HG02870 (cell line): Measurements from ENCODE around the gene DNASE1L3.
"Not testable (repeated sequence)": the region's sequence is repeated elsewhere in the genome, so short reads cannot be mapped to it uniquely, and the experiment has no call there.

Experiments
- ATAC-seq: cut with Tn5 transposase; IDR thresholded peaks from one replicate; pipeline ENCODE4 v1.9.1; 2021; ENCODE audit warnings: mild to moderate bottlenecking, moderate library complexity; ENCODE audit not compliant: unreplicated experiment

DNASE1L3 gene

DNA sequence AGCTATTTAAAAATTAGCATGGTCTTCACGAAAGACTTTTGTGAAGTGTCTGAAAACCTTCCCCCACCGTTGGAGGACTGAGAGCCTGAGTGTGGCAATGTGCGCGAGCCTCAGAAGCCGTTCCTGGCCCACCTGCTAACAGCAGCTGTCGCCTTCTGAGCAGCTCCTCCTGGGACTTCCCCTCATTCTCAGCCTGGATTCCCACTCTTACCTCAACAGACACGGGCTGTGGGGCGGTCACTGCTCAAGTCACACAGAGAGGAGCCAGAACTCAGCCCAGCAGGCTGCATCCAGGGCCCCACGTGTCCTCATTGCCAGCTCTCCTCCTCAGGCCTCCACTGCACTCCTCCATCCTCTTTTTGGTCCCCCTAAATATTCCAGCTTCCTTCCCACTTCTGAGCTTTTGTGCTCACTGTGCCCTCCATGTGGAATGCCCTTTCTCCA, 7.8 kb downstream of the DNASE1L3 start:
- ATAC-seq, result peak; percentile 76

DNA sequence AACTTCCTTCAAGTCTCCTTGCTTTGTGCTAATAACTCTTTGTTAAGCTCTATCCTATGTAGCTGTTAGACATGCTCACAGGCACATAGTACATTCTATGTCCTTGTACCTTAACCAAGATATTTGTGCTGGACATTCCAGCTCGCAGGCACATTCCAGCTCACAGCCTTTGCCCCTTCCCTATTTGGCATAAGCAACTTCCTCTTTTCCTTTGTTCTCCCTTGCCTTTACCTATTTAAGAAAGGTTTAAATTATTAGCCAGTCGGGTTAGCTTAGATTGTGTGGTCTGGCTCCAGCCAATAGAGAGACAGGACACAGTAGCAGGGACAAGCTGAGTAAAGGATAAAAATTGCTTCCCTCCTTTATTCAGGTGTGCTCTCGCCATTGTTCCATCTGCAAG, 9.3 kb downstream of the DNASE1L3 start:
- not testable (repeated sequence) for ATAC-seq

DNA sequence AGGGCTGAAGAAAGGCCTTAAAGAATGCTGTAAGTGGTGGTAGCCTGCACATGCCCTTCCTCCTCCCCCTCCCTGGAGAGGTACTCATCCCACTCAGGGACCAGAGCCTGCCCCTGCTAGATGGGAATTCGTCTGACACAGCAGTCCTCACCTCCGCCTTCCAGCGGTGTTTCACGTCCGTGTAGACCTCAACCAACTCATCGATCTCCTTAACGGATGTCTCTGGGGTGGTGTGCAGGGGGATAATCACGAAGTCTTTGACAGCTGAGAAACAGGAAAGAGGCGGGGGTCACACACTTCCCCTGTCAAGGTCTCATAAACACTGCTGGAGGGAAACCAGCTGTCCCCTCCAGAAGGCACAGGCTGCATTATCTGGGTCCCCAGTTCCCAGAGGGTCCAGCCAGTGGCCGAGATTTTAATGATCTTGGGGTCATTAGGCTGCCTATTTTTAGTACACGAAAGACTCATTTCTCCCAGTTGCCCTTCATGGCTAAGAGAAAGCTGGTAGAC, 9.9 kb downstream of the DNASE1L3 start:
- no peak for ATAC-seq

DNA sequence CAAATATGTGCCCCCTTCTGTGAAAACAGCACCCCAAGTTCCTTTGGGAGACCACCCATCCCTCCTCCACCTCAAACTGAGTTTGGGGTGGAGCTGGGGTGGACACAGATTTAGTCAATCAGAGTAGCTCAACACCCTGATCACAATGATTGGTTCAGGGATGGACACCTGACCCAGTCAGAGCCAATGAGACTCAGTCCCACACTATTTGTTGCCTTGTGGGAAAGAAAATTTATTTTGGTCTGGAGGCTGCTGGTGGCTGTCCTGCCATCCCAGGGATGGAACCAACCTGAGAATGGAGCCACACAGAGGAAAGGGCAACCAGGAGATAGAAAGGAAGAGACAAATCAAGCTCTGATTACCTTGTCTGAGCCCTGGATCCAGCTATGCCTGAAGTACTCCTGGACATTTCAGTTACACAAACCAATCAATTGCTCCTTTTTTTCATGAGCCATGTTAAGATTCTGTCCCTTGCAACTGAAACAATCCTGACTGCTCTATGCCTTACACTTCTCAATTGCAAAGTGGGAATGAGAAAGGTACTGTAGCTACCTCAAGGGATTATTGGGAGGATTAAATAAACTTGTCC, 10.6 kb downstream of the DNASE1L3 start:
- no peak for ATAC-seq

DNA sequence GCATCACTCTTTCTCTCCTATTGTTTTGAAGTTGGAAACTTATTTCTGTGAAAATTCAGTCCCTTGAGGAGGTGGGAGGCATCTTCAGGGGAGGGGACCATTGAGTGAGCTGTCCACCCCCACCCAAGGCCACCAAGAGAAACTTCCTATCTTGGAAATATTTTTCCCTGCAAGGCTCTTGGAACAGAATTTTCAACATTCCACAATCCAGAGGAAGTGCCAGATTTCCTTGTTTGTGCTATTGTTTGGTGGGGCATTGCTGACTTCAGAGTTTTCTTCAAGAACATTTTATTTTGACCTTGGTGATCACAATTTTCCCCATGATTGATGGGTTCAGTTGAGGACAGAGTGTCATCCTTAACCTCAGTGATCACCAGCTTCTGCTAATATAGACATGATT, 12.0 kb downstream of the DNASE1L3 start:
- no peak for ATAC-seq

DNA sequence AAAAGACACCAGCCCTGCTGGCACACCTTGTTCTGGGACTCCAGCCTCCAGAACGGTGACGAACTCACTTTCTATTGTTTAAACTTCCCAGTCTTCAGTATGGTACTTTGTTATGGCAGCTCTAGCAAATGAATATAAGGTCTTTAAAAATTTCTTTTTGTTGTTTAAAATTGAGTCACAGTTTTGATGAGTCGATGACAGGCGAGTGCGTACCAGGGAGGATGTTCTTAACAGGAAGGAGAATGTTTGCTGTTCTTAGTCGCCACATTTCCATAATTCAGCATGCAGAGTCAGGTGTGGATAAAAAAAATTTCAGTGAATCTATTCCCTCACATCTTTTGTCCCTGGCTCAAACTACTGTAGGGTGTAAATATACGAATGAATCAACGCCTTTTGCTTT, 12.4 kb downstream of the DNASE1L3 start:
- no peak for ATAC-seq

DNA sequence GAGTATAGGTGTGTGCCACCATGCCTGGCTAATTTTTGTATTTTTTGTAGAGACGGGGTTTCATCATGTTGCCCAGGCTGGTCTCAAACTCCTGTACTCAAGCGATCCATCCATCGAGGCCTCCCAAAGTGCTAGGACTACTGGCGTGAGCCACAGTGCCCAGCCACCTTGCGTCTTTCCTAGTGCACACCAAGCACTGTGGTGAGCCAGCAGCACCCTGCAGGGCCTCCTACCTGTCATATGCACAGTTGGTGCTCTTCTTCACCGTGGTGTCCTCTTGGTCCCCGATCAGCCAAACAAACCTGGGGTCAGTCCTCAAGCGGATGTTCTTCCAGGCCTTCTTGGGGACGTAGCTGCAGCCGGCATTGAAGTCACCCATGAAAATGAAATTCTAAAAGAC, 13.2 kb downstream of the DNASE1L3 start:
- ATAC-seq, result no peak

DNA sequence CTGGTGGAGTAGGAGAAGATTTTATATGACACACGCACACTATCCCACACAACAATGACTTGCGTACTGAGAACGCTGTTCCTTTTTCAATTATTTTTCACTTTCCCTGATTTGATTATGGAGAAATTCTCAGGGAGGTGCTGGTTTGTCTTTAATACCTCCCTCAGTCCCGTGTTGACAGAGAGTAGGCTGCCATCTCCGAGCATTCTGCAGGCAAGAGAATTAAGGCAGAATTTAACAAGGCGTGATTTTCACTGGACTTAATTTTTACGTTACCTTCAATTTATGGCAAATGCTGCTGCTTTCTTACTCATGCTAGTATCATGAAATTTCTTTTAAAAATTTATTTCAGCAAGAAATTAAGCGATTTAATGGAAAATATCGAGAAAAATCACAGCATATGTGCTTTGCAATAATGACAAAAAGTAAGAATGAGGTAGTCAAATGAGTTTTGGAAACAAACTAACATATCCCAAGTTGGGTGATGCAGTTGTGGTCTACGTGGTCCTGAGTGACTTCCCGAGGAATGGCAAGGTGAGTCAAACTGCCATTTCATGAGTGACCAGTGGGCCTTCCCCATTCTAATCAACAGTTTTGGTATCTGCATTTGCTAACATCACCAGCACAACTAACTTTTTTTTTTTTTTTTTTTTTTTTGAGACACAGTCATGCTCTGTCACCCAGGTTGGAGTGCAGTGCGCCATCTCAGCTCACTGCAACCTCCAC, 16.9 kb downstream of the DNASE1L3 start:
- no peak for ATAC-seq

DNA sequence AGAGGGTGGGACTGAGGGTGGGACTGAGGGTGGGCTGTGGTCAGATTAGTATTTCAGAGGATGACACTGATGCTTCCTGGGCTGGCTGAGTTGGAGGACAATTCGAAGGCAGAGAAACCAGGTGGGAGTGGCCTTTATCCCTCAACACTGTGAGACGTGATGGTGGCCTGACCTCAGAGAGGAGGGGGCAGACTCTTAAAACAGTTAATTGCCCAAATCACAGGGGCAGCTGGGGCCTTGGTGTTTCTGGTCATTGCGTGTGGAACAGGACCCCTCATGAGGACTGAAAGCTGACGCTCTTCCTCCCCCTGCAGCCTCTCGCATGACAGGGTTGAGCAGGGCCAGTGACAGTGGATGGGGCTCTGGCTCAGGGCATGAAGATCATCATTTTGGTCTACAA, 18.7 kb downstream of the DNASE1L3 start:
- no peak for ATAC-seq

DNA sequence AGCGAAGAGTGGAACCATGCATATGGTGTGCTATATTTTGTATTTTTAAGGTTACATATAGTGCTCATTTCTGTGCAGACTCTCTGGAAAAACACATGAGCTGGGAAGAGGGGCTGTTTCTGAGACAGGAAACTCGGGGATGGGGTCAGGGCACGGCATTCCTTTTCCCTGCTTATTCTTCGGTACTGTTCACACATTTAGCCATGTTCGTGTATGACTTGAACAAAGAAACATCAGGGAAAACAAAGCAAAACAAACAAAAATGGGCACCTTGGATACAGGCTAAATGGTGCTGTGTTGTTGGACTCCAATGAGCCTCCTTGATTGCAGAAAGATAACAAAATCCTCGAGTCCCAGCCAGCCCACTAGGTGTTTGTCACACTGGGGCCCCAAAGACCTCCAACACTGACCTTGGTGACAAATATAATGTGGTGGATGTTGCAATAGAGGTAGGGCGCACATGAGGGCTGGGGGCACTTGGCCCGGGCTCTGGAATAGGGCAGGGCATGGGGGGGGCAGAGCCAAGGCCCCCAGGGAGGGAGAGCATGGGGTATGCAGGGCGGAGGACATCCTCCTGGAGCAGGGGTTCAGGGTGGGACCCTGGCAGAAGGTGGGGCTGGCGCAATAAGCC, 19.3 kb downstream of the DNASE1L3 start:
- no peak for ATAC-seq

DNA sequence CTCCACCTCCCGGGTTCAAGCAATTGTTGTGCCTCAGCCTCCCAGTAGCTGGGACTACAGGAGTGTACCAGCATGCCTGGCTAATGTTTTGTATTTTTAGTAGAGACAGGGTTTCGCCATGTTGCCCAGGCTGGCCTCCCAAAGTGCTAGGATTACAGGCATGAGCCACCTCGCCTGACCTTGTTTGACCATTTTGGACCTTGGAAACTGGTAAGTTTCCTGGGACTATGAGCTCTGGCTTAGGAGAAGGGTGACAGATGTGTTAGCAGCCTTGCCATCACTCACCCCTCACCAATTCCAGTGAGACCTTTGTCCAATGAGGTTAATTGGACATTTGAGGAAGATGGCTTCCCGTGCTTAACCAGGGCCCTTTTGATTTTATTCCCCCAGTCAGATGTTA, 19.9 kb downstream of the DNASE1L3 start:
- ATAC-seq, result no peak

DNA sequence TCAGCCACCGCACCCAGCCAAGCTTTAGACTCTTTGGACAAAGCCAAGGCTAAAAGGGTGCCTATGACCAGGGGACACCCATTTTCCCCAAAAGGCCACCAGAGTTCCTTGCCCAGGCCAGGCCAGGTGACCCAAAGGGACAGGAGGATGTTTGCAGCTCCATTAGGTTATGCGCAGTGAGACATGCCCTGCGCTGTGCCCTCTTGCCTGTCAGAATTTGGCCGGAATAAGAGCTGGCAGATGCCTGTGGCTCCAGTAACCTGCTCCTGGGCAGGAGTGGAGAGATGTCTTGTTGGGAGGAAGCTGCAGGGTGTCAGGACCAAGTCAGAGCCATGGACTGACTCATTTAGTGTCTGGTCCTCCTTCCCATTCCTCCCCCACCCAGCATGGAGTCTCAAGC, 20.5 kb downstream of the DNASE1L3 start:
- no peak for ATAC-seq

DNA sequence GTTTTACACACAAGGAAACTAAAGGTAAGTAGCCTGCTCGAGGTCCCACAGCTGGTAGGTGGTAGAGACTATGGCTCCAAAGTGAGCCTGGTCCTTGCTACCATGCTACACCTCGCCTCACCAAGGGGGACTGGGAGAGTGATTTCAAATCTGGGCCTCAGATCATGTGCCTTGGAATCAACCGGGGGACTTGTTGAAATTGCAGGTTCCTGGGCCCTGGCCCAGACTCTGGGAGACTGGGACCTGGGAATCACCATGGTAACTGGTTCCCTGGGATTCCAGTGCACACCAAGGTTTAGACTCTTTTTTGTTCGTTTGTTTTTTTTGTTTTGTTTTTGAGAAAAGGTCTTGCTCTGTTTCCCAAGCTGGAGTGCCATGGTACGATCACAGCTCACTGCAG, 21.1 kb downstream of the DNASE1L3 start:
- no peak for ATAC-seq

DNA sequence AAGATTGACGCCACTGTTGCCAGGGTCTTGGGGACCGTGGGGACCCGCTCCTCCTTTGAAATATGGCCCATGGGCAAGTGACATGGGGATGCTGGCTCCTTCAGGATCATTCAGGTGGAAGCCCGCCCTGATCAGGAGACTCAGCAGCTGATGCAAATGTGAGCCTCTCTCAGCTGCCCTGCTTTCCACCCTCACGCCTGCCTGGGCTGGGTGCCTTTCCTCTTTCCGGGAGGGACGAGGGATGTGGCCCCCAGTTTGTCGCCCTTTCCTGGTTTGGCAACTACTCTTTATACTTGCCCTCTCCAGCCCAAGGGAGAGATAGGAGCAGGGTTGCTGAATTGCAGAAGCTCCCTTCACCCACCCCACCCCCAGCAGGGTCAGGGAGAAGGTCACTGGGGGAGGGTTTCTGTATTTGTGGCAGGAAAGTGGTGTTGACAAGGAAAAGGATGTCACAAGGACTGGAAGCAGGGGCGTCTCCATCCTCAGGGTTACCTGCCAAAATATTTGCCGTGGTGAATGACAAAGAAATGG, 21.8 kb downstream of the DNASE1L3 start:
- no peak for ATAC-seq

DNA sequence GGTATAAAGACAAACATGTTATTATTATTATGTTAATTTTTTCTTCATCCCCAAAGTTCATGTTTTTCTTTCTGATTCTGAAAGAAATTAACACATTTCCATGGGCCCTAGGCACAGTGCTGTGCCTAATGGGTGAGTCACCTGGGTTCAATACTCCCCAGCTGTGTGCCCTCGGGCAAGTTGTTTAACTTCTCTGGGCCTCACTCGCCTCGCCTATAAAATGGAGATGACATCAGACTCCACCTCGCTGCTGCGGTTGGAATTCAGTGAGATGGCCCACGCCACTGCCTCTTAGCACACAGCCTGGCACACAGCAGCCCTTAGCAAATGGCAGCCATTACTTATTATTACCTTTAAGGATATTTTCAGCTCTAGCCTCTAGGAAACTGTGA, 22.6 kb downstream of the DNASE1L3 start:
- ATAC-seq, result no peak

DNA sequence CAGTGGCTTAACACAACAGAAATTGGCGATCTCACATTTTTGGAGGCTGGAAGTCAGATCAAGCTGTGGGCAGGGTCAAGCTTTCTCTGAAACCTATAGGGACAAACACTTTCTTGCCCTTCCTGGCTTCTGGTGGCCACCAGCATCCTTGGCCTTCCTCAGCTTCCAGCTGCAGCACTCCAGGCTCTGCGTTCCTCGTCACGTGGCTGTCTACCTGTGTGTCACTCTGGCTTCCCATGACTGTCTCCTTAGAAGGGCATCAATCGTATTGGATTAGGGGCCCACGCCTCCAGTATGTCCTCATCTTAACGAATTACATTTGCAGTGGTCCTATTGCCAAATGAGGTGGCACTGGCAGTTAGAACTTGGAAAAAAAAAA, 25.8 kb downstream of the DNASE1L3 start:
- ATAC-seq, result no peak

DNA sequence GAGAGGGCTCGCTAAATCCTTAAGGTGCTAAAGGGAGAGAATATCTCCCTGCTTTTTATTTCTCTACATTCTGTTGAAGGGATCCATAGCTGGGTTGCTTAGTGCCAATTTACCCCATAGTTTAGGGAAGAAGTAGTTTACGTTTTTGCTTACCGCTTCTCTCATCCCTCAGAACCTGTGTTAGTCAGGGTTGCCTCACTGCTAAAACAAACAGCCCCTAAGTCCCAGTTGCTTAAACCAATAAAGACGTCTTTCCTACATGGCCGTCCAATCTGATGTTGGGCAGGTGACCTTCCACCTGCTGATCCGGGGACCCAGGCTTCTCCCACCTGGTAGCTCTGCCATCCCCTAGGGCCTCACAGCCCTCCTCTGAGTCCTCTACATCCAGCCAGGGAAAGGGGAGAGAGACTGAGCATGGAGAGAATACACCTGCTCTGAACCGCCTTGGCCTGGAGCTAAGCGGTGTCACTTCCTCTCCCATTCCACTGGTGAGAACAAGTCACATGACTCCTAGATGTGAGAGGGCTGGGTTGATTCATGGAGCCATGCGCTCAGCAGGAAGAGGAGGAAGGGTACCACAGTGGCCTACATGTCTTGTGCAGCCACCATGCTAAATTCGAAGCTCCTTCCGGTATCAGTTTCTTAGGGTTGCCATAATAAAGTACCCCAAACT, 26.3 kb downstream of the DNASE1L3 start:
- ATAC-seq, result no peak

DNA sequence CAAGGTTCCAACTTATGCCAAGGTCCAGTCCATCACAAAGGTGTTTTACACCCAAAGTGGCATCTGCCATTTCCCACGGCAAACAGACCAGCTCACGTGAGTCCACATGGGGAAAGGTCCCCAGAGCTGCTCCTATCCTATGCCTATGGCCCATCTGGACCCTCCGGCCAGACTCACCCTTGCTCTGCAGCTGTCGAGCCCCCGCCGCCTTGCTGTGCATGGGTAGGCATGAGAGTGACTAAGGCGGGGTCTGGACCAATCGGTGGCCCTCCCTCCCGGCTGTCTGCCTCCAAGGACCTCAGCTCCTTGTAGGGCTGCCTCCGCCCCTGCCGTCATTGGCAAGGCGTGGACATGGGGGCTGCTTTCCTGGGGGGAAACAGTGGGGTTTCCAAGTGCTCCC, 26.9 kb downstream of the DNASE1L3 start:
- ATAC-seq, result no peak

DNA sequence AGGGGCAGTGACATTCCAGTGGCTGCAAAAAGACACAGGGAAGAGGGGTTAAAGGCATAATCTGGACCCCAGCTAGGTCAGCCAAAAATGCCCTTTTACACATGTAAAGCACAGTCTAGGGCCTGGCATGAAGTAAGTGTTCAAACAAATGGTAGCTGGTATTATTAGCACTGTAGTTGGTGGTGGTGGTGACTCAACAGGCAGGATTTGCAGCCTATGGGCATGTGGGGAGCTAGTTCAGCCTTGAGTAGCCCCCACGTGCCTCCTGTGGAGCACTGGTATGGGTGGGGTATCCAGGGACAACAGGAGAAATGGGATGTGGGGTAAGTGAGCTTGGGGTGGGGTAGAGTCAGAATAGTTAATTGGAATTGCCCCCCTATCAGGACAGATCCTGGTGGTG, 27.6 kb downstream of the DNASE1L3 start:
- no peak for ATAC-seq

DNA sequence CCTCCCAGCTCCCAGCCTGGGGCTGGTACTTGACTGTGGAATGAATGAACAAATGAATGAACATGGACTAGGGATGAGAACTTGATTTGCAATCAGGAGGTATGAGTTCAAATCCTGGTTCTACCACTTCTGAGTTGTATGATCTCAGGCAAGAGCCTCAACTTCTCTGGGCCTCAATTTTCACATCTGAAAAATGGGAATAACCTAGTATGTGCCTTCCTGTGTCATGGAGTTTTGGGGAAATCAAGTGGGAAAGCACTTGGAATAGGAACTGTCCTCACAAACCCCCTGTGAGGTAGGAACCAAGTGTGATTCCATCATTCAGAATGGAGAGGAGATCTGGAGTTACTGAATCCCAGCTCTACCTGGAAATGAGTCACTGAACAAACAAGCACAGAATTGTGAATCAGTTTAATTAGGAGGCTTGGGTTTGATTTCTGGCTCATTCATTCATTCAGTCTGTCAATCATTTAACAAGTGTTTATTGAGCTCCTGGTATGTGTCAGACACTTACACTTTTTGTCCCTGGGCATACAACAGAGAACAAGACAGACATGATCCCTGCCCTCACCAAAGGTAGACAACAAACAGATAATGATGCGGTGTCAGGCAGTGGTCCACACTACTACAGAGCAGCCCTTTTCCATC, 29.7 kb downstream of the DNASE1L3 start:
- ATAC-seq, result no peak
